Activated CD4-positive, alpha-beta T cell treated with anti-CD3 and anti-CD28 coated beads, Interleukin-2, amount 10 ng/mL, durations not matched to agents 24 days and 14 days (primary cell): ENCODE results near the gene OR6Q1. TPM values are rescaled to one million over a fixed set of nuclear protein-coding genes. Genes with fewer than 3 reads are reported as not detected.

Experiments
- DNase-seq: peaks from one replicate; pipeline ENCODE4 v3.0.0; 2022
- H3K27ac Mint-ChIP-seq: one replicate; pipeline ENCODE4 v1.8.0; 2022; ENCODE audit warnings: mild to moderate bottlenecking, mixed read lengths
- H3K27me3 Mint-ChIP-seq: one replicate; pipeline ENCODE4 v1.8.0; 2022; ENCODE audit warnings: mixed read lengths
- H3K36me3 Mint-ChIP-seq: one replicate; pipeline ENCODE4 v1.8.0; 2022; ENCODE audit warnings: low read depth, mild to moderate bottlenecking, mixed read lengths
- H3K4me1 Mint-ChIP-seq: one replicate; pipeline ENCODE4 v1.8.0; 2021; ENCODE audit warnings: mixed read lengths
- H3K4me3 Mint-ChIP-seq: one replicate; pipeline ENCODE4 v1.8.0; 2022; ENCODE audit warnings: mild to moderate bottlenecking, moderate library complexity, mixed read lengths
- H3K9me3 Mint-ChIP-seq: one replicate; pipeline ENCODE4 v1.8.0; 2021; ENCODE audit warnings: mixed read lengths
- intact Hi-C: fragments of 100-400 bp; cut with micrococcal nuclease; formaldehyde crosslinking; loops from one replicate; pipeline ENCODE4 v1.15.1; 2023
- total RNA-seq: library from RNA; stranded (reverse); gene quantifications from 2 replicates; pipeline ENCODE4 v1.2.3, GENCODE V29; 2022

OR6Q1 gene
- total RNA-seq, 1 donor from 2014 or later, result not detected

GRCh38 chr11:58068655-58069054 is 37.9 kb downstream of the OR6Q1 start:
- Mint-ChIP-seq H3K9me3 (no peaks in the 10 kb centered on the region), H3K4me3 (no peak overlapping the region), H3K36me3 (no peaks in the 10 kb centered on the region), H3K27me3 (no peaks in the 10 kb centered on the region), H3K4me1 (no peaks in the 10 kb centered on the region), H3K27ac (no peak overlapping the region)
- DNase-seq, result no peak
- intact Hi-C loops, result no loop called here

GRCh38 chr11:58070585-58070984 is 39.8 kb downstream of the OR6Q1 start:
- H3K9me3 Mint-ChIP-seq, result no peaks in the 10 kb centered on the region
- H3K4me1 Mint-ChIP-seq, result no peaks in the 10 kb centered on the region
- no peak overlapping the region for H3K27ac Mint-ChIP-seq
- intact Hi-C loops, result no loop called here
- no peak overlapping the region for H3K4me3 Mint-ChIP-seq
- H3K27me3 Mint-ChIP-seq, result no peaks in the 10 kb centered on the region
- no peak for DNase-seq
- H3K36me3 Mint-ChIP-seq, result no peaks in the 10 kb centered on the region

GRCh38 chr11:58075781-58076180 is 45.0 kb downstream of the OR6Q1 start:
- intact Hi-C loops, result no loop called here
- Mint-ChIP-seq H3K27ac (no peak overlapping the region), H3K4me1 (no peaks in the 10 kb centered on the region), H3K27me3 (no peaks in the 10 kb centered on the region), H3K9me3 (no peaks in the 10 kb centered on the region), H3K4me3 (no peak overlapping the region), H3K36me3 (no peaks in the 10 kb centered on the region)
- DNase-seq, result no peak

Other genes starting within 250 kb of the OR6Q1 start
- not detected in 2 replicates for gene OR9Q1, start 7.1 kb upstream of the OR6Q1 start, total RNA-seq
- not detected in 2 replicates for gene OR9I1, start 94.6 kb downstream of the OR6Q1 start, total RNA-seq
- gene OR9Q2, start 158.1 kb downstream of the OR6Q1 start, total RNA-seq, result not detected in 2 replicates
- gene OR1S2, start 173.2 kb downstream of the OR6Q1 start, total RNA-seq, result not detected in 2 replicates
- not detected in 2 replicates for gene OR1S1, start 181.8 kb downstream of the OR6Q1 start, total RNA-seq
- not detected in 2 replicates for gene OR10Q1, start 198.0 kb downstream of the OR6Q1 start, total RNA-seq
- not detected in 2 replicates for gene OR10W1, start 237.3 kb downstream of the OR6Q1 start, total RNA-seq